Occipital lobe (tissue), 2 donors: ENCODE measurements around the gene BECN2. TPM values are rescaled to one million over a fixed set of nuclear protein-coding genes. Genes with fewer than 3 reads are reported as not detected.

Experiments
- DNase-seq: peaks from one replicate; lab custom pipeline; 2025; lab: John Stamatoyannopoulos, UW
- total RNA-seq: library from RNA; depleted of rRNA; stranded (reverse); fragments of >200 nt; gene quantifications from one replicate; pipeline ENCODE4 v1.2.3, GENCODE V29; 2014

BECN2 gene, protein sequence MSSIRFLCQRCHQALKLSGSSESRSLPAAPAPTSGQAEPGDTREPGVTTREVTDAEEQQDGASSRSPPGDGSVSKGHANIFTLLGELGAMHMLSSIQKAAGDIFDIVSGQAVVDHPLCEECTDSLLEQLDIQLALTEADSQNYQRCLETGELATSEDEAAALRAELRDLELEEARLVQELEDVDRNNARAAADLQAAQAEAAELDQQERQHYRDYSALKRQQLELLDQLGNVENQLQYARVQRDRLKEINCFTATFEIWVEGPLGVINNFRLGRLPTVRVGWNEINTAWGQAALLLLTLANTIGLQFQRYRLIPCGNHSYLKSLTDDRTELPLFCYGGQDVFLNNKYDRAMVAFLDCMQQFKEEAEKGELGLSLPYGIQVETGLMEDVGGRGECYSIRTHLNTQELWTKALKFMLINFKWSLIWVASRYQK
- total RNA-seq = not detected

DNA sequence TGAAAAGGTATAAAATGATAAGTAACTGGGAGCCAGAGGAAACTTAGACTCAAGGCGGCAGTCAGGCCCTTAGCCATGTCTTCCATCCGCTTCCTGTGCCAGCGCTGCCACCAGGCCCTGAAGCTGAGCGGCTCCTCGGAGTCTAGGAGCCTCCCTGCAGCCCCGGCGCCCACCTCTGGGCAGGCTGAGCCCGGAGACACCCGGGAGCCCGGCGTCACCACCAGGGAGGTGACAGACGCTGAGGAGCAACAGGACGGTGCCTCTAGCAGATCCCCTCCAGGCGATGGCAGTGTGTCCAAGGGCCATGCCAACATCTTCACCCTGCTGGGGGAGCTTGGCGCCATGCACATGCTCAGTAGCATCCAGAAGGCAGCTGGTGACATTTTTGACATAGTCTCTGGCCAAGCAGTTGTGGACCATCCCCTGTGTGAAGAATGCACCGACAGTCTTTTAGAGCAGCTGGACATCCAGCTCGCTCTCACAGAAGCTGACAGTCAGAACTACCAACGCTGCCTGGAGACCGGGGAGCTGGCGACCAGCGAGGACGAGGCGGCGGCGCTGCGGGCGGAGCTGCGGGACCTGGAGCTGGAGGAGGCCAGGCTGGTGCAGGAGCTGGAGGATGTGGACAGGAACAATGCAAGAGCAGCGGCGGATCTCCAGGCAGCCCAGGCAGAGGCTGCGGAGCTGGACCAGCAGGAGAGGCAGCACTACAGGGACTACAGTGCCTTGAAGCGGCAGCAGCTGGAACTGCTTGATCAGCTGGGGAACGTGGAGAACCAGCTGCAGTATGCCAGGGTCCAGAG lies at the start of gene BECN2:
TSS of gene BECN2 (plus strand) at position 76 of the 803 bp plus-strand sequence. CDS start at position 76, 0 bp downstream.
- DNase-seq = no peak

DNA sequence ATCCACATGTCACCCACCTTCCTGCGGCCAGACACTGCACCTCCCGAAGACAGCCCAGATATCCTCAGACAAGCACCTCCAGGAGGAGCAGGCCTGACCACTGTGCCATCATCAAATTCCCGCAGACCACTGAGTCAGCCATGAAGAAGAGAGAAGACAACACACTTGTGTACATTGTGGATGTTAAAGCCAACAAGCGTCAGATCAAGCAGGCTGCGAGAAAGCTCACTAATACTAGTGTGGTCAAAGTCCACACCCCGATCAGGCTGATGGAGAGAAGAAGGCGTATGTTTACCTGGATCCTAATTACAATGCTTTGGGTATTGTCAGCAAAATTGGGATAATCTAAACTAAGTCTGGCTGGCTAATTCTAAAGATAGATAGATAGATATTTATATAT lies 41.4 kb upstream of the BECN2 start:
- no peak for DNase-seq

GRCh38 chr1:241917487-241917886 lies 40.1 kb upstream of the BECN2 start:
- DNase-seq = no peak

- DNase-seq = no peak
Observed at GRCh38 chr1:241918879-241919278, 38.7 kb upstream of the BECN2 start.

- DNase-seq = no peak
Observed at GRCh38 chr1:241924080-241924808, 33.3 kb upstream of the BECN2 start.

- DNase-seq = no peak
Observed at GRCh38 chr1:241926141-241926540, 31.4 kb upstream of the BECN2 start.

- no peak for DNase-seq
Observed at GRCh38 chr1:241927321-241927720, 30.2 kb upstream of the BECN2 start.

GRCh38 chr1:241932845-241933244 lies 24.7 kb upstream of the BECN2 start:
- DNase-seq = no peak

GRCh38 chr1:241934201-241934848 lies 23.2 kb upstream of the BECN2 start:
- peak; percentile 10 for DNase-seq

GRCh38 chr1:241934866-241935265 lies 22.7 kb upstream of the BECN2 start:
- DNase-seq = no peak

GRCh38 chr1:241939798-241940197 lies 17.8 kb upstream of the BECN2 start:
- DNase-seq = no peak

GRCh38 chr1:241942738-241943137 lies 14.8 kb upstream of the BECN2 start:
- DNase-seq = no peak

DNA sequence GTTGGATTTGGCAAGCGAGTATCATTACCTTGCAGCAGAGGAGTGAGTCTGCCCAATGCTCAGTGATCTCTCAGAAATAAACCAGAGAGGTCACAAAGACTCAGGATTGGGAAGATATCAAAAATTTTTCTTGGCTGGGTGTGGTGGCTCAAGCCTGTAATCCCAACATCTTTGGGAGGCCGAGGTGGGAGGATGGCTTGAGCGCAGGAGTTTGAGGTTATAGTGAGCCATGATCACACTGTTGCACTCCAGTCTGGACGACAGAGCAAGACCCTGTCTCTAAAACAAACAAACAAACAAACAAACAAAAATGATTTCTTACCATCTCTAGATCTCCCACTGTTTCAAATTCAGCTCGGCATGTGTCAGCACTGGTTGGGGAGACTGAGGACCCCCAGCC lies 13.3 kb upstream of the BECN2 start:
- DNase-seq = no peak

DNA sequence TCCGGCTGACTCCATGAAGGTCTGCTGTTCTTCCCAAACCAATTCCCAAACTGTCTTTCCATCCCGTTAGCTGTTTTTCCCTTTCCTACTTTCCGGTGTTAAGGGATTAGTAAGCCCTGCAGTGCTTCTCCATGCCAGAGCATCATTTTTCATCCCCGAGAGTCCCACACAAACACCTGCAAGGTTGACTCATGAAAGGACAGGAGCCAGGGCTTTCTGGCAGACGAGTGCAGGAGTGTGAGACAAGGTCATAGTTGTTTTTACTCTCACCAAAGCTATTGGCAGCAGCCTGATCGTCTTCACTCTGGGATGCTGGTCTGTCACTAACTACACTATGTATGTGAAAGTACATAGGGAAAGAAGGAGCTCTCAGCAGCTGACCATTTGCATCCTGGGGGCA lies 10.2 kb upstream of the BECN2 start:
- no peak for DNase-seq

GRCh38 chr1:241950390-241950789 lies 7.2 kb upstream of the BECN2 start:
- DNase-seq = no peak

DNA sequence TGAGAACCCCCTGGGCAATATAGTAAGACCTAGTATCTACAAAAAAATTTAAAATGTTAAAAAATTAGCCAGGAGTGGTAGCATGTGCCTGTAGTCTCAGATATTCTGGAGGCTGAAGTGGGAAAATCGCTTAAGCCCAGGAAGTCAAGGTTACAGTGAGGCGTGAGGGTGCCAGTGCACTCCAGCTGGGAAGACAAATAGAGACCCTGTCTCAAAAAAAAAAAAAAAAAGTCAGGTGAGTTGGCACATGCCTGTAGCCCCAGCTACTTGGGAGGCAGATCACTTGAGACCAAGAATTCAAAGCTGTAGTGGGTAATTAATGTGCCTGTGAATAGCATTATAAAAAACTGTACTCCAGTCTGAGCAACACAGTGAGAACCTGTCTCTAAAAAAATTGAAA lies 4.6 kb downstream of the BECN2 start:
- DNase-seq = no peak

DNA sequence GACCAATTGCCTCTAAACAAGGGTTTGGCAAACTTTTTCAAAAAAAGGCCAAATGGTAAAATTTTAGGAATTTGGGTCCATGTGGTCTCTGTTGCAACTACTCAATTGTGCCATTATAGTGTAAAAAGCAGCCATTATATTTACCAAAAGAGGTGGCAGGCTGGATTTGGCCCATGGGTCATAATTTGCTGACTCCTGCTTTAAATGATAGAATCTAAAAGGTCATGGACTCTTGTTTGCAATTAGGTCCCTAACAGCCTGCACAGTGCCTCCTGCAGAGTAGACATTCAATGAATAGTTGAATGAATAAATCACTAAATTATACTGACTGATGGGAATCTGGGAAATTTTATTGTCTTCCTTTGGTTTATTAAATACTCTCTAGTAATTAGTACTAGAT lies 6.2 kb downstream of the BECN2 start:
- no peak for DNase-seq

GRCh38 chr1:241964550-241965282 lies 7.1 kb downstream of the BECN2 start:
- no peak for DNase-seq

DNA sequence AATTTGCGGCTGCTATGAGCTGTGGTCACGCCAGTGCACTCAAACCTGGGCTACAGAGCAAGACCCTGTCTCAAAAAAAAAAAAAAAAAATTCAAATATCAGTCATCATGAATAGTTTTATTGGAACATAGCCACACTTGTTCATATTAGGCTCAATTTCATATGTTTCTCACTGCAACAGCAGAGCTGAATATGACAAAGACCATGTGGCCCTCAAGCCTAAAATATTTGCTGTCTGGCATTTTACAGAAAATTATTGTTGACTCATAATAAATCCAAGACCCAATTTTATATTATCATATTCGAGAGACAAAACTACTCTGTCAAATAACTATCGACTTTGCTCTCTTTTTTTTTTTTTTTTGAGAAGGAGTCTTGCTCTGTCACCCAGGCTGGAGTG lies 11.0 kb downstream of the BECN2 start:
- no peak for DNase-seq

DNA sequence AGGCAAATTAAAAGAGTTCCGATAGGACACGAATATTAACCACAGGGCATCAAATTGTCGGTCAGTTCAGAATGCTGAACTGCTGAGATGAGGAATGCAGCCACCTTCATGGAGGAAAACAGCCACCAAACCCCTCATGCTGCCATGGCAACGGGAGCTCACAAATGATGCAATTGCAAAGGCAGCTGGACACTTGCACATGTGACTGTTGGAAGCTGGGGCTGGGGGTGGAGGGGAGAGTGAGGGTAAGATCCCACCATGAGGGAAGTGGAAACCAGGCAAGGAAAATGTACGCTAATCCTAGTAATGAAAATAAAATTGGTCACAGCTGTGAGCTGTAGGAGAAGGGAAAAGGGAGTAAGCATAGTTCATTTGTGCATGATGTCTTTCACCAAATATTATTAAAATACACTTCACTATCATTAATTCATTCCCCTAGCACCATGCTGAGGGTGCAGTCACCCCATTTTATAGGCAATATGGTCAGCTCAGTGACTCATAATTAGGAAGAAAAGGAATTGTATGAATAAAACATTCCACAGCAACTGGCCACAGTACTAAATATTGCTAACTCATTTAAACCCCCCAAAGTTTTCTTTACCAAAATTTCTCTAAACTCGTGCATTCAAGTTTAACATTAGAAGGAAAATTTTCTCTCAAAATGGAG lies 15.3 kb downstream of the BECN2 start:
- no peak for DNase-seq
